ENCODE data around the gene STK17B. TPM values are rescaled to one million over a fixed set of nuclear protein-coding genes. Genes with fewer than 3 reads are reported as not detected.

Gene STK17B
- total and polyA plus RNA-seq, 9 of the 15 experiments (the other 6 are each of a cell fraction or from before 2014, with no cell fraction given), result 2.3 to 17.7 (median 8.5) TPM

DNA sequence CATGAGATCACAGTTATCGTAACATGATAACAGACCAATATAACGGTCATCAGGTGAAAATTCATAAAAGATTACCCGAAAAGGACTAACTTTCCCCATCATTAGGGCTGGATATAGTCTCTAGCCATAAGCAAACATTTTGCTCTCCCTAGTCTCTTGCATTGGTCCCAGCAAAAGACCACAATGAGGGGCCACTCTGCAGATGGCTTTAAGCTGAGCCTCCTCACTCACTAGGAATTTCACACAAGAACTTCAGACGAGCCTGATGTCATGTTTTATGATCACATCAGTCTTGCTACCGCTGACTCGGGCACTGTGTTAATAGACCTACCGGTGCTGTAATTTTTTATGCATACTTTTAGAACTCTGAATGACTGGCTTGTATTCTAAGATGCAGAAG is 35.2 kb downstream of the STK17B start:
- Histone ChIP-seq H3K4me2 (ENCODE audit: insufficient read depth, low read length) (no peak overlapping the region), H3K27ac (ENCODE audit: extremely low read depth, low read depth, low read length) (no peak overlapping the region), H3K4me1 (replicated peaks in 1 of 2; ENCODE audit: control insufficient read depth in 2 of 2, insufficient read depth in 2 of 2, low read length in 2 of 2) (peaks cover 0 to 12% of the 10 kb centered on the region in 2 experiments; a peak in 2 of 5 replicates), H3K9me1 (ENCODE audit: control insufficient read depth, insufficient read depth, low read length) (no peaks in the 10 kb centered on the region), H3K9ac (ENCODE audit: insufficient read depth in 1 of 2, low read depth in 2 of 2, low read length in 2 of 2) (no peak overlapping the region), H4K20me1 (replicated peaks; ENCODE audit: control insufficient read depth, insufficient read depth, low read length) (no peaks in the 10 kb centered on the region), H3K36me3 (ENCODE audit: control insufficient read depth, insufficient read depth, low read length) (peaks cover 35% of the 10 kb centered on the region; the same call in 2 of the 3 replicates), H2AFZ (ENCODE audit: low read depth, low read length) (no peak overlapping the region), H3K4me3 (no peak overlapping the region), H3K9me3 (replicated peaks; ENCODE audit: control insufficient read depth, insufficient read depth, low read depth, low read length) (no peaks in the 10 kb centered on the region), H3K27me3 (ENCODE audit: control insufficient read depth in 2 of 2, insufficient read depth in 2 of 2, low read length in 2 of 2) (no peaks in the 10 kb centered on the region), H3K79me2 (ENCODE audit: control insufficient read depth, insufficient read depth, low read length) (no peaks in the 10 kb centered on the region)
- CTCF ChIA-PET (ENCODE audit: low intra/inter-chr PET ratio), result no interaction called here
- intact Hi-C loops (cut with micrococcal nuclease), result no loop called here
- in situ Hi-C loops (cut with MboI), result loop anchor here (10.0 to 25.0 kb wide), 2 partner anchors 329 to 601 kb away; no protein-coding TSS in a partner anchor
- POLR2A ChIA-PET, result no interaction called here
- FAIRE-seq (no peak), ATAC-seq (no peak), DNase-seq (ENCODE audit: extremely low read depth in 1 of 4, low spot score in 3 of 4) (no peak)
- TF ChIP-seq, protein P1, sequence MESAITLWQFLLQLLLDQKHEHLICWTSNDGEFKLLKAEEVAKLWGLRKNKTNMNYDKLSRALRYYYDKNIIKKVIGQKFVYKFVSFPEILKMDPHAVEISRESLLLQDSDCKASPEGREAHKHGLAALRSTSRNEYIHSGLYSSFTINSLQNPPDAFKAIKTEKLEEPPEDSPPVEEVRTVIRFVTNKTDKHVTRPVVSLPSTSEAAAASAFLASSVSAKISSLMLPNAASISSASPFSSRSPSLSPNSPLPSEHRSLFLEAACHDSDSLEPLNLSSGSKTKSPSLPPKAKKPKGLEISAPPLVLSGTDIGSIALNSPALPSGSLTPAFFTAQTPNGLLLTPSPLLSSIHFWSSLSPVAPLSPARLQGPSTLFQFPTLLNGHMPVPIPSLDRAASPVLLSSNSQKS (CRISPR knock-in tag; IDR thresholded peaks at IDR 0.05), result no peak
- no peak for TF ChIP-seq MEF2D (tag; conservative IDR thresholded peaks at IDR 0.05; ENCODE audit: low read depth)
- TF ChIP-seq, protein P2, sequence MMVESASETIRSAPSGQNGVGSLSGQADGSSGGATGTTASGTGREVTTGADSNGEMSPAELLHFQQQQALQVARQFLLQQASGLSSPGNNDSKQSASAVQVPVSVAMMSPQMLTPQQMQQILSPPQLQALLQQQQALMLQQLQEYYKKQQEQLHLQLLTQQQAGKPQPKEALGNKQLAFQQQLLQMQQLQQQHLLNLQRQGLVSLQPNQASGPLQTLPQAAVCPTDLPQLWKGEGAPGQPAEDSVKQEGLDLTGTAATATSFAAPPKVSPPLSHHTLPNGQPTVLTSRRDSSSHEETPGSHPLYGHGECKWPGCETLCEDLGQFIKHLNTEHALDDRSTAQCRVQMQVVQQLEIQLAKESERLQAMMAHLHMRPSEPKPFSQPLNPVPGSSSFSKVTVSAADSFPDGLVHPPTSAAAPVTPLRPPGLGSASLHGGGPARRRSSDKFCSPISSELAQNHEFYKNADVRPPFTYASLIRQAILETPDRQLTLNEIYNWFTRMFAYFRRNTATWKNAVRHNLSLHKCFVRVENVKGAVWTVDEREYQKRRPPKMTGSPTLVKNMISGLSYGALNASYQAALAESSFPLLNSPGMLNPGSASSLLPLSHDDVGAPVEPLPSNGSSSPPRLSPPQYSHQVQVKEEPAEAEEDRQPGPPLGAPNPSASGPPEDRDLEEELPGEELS (CRISPR knock-in tag; IDR thresholded peaks at IDR 0.05; ENCODE audit: borderline replicate concordance), result no peak
- TF ChIP-seq TSC22D4 (tag; IDR thresholded peaks at IDR 0.05), result no peak
- TF ChIP-seq MAFK (IDR thresholded peaks at IDR 0.05; ENCODE audit: low read length), result no peak
- TF ChIP-seq EP400 (IDR thresholded peaks at IDR 0.05), result no peak
- WGBS (ENCODE audit: insufficient coverage, low coverage, missing lambda C conversion rate), result 81% methylated on average over 7 of the region's 7 CpGs
- no TSS peak for BruUV-seq (replicated peaks)
